GM18502 (cell line): ENCODE measurements around the gene DHCR24.

Experiments used
- ATAC-seq: cut with Tn5 transposase; IDR thresholded peaks from one replicate; pipeline ENCODE4 v1.9.1; 2021; ENCODE audit warnings: mild to moderate bottlenecking; ENCODE audit not compliant: unreplicated experiment, poor library complexity

DHCR24 gene

GRCh38 chr1:54819733-54820132 lies 67.3 kb downstream of the DHCR24 start:
- no peak for ATAC-seq

- no peak for ATAC-seq
Observed at GRCh38 chr1:54819195-54819536, 67.8 kb downstream of the DHCR24 start.

- ATAC-seq = no peak
Observed at GRCh38 chr1:54818461-54819194, 68.4 kb downstream of the DHCR24 start.

DNA sequence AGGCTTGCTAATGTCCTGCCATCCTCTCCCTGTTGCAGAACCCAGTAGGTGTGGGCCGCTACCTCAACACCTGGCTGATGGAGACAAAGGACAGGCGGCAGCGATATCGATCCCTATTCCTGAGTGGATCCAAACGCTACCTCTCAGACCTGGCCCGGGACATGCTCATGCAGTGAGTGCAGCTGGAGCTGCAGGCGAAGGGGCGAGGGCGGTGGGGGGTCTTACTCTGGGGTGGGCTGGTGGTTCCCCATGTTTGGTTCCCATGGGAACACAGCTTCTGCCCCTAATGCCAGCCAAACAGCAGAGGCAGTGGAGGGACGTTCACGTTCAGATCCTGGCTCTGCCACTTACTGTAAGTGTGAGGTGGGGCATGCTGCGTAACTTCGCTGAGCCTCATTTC lies 70.0 kb downstream of the DHCR24 start:
- ATAC-seq = no peak

GRCh38 chr1:54816130-54816529 lies 70.9 kb downstream of the DHCR24 start:
- ATAC-seq = no peak

DNA sequence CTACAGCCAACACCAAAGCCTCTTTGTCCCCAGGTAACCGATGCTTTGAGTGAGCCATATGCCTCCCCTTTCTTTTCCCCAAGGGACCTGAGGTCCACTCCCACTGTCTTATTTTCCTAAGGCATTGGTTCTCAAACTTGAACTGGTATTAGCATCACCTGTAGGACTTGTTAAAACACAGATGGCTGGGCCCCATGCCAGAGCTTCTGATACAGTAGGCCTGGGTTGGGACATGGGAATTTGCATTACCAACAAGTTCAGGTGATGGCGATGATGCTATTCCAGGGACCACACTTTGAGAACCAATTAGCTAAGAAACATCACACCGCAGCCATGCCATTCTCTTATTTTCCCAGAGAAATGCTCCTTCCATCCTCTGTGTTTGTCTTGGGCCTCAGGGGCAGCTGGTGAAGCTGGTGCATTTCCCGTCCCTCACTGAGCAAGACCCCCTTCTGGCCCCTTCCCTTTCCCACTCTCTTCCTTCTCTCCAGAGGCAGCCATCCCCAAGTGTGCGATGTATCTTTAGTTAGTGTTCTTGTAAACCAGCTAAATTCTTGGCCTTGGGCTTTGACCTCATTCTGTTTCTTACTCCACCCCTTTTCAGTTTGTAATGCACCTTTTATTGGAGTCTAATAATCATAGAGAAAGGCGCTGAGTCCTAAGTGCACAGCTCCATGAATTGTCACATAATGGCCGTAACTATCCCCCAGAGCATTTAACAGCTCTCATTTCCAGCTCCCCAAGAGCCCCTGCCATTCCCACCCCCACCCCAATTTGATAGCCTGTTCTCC lies 71.7 kb downstream of the DHCR24 start:
- no peak for ATAC-seq

- no peak for ATAC-seq
Observed at GRCh38 chr1:54814571-54814970, 72.4 kb downstream of the DHCR24 start.

- no peak for ATAC-seq
Observed at GRCh38 chr1:54814126-54814498, 72.9 kb downstream of the DHCR24 start.

DNA sequence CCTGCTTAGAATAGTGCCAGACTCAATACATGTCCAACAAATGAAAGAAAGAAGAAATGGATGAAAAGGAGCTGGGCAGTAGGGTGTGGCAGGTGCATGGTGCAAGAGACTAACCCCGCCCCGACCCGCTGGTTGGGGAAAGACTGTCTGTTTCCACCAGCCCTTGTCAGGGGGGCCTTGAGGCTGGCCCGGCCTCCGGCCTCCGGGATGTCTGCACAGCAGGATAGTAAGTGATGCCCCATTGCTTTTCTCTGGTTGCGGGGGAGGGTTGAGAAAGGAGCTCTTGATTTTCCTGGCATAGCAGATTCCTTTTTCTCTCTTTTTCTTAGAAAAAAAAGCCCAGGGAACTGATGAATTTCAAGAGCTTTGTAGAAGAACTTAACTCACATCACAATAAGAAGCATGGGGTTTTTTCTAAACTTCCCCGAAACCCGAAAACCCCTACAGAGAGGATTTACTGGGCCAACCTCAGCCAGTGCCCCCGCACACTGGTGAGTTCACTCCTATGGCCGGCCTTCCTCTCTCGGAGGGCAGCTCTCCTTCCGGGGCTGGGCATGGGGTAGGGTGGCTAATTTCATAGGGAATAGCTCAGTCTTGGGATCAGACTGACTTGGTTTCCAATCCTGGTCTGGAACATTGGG lies 73.4 kb downstream of the DHCR24 start:
- no peak for ATAC-seq

DNA sequence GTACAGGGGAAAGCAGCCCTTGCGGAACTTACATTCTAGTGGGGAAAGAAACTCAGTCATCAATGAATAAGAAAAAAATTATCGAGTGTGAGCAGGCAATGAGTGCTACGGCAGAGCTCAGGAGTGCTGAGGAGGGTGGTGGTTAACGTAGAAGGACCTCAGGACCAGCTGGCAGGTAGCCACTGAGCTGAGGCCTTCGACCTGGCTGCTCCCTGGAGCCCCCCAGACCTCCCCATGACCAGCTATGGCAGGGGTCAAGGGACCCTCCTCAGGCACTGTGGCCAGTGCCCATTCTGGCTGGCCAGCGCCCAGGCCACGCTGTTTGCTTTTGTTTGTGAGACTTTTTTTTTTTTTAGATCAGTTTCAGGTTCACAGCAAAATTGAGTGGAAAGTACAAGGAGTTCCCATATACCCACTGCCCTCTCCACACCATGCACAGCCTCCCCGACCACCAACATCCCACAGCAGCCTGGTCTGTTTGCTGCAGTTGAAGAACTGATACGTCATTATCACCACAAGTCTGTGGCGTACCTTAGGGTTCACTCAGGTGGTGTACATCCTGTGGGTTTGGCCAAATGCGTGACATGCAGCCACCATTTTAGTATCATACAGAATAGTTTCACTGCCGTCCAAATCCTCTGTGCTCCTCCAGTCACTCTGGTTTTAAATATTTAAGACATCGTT lies 74.1 kb downstream of the DHCR24 start:
- peak; percentile 59 for ATAC-seq

- ATAC-seq = no peak
Observed at GRCh38 chr1:54811739-54812655, 75.0 kb downstream of the DHCR24 start.

DNA sequence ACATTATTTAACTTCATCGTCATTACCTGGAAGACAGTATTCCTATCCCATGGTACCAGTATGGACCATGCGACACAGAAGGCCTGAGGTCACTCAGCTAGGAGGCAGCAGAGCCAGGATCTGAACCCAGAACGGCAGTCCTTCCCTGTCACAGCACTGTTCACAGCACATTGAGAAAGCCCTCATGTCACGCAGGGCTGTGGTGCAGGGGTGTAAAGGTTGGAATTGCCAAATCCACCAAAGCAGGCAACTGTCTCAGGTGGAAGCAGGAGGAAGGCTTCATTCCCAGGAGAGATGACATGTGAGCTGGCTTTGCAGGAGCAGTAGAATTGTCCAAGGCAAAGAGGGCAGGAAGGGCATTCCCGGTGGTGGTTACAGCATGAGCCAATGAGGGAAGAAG lies 75.9 kb downstream of the DHCR24 start:
- ATAC-seq = no peak

GRCh38 chr1:54810153-54810942 lies 76.6 kb downstream of the DHCR24 start:
- ATAC-seq = peak; percentile 68

- no peak for ATAC-seq
Observed at GRCh38 chr1:54809496-54810074, 77.4 kb downstream of the DHCR24 start.

GRCh38 chr1:54808443-54809207 lies 78.4 kb downstream of the DHCR24 start:
- ATAC-seq = no peak

- ATAC-seq = no peak
Observed at GRCh38 chr1:54807756-54808155, 79.2 kb downstream of the DHCR24 start.

GRCh38 chr1:54806931-54807611 lies 79.9 kb downstream of the DHCR24 start:
- no peak for ATAC-seq
